Measurements from ENCODE around the gene STPG2. TPM values are rescaled to one million over a fixed set of nuclear protein-coding genes. Genes with fewer than 3 reads are reported as not detected.

Gene STPG2
- polyA plus RNA-seq, 4 donors, result 0.43 to 0.93 (median 0.58) TPM

DNA sequence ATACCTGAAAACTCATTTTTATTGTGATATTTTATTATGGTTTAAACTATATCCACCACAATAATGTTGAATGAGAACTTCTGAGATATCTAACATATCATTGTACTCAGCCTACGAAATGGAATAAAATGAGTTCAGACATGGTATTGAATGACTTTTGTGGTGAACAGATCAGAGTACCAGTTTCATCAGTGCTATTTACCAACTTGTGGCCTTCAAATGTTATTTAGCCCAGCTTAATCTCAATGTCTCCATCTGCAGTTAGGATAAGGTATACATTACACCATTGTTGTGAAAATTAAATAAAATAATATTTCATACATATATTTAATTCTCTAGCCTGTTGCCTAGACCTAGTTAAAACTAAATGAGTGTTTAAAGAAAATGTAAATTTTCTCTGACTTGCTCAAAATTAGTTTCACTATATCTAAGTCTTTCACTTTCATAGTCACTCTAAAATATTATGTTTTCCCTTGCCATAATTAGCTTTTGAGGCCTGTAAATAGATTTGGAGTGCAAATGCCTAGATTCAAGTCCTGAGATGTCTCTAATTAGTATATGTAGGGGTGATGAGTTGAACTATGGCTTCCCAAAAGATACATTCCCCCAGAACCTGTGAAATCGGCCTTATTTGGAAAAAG lies 594.2 kb downstream of the STPG2 start:
- no peak for DNase-seq (ENCODE audit: low read depth in 4 of 4, low spot score in 3 of 4)

DNA sequence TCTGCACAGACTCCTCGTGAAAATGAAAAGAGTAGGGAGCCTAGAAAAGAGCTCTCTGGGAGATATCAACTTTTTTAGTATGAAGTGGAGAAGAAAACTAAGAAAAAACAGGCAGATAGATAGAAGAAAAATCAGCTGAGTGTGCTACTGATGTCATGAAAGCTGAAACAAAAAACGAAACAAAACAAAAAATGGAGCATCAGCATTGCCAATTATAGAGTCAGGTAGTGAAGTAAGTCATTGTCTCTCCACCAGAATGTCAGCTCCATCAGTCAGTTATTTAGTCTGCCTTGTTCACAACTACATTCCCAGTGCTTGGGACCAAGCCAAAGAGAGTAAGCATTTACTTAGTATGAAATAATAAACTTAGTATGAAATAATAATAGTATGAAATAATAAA lies 595.1 kb downstream of the STPG2 start:
- DNase-seq (ENCODE audit: low read depth in 4 of 4, low spot score in 3 of 4), result no peak

DNA sequence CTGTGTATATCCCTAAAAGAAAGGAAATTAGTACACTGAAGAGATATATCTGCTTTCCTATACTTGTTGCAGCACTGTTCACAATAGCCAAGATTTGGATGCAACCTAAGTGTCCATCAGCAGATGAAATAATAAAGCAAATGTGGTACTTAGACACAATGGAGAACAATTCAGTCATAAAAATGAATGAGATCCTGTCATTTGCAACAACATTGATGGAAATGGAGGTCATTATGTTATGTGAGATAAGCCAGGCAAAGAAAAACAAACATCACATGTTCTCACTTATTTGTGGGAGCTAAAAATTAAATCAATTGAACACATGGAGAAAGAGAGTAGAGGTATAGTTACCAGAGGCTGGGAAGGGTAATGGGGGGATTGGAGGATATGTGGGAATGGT lies 611.9 kb downstream of the STPG2 start:
- DNase-seq (ENCODE audit: low read depth in 4 of 4, low spot score in 3 of 4), result no peak

DNA sequence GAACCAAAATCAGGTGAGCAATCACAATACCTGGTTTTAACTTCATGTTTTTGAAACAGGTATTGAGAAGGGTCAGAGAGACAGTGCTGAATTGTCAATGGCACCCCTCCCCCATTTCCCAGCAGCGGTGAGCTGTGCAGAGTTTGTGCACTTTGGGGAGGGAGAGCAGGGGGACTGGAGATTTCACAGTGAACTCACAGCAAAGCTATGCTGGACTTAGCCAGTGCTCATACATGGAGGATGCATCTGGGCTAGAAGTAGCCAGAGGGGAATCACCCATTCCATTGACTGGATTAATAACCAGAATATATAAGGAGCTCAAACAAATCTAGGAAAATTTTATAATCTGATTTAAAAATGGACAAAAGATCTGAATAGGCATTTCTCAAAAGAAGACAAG lies 612.6 kb downstream of the STPG2 start:
- no peak for DNase-seq (ENCODE audit: low read depth in 4 of 4, low spot score in 3 of 4)

DNA sequence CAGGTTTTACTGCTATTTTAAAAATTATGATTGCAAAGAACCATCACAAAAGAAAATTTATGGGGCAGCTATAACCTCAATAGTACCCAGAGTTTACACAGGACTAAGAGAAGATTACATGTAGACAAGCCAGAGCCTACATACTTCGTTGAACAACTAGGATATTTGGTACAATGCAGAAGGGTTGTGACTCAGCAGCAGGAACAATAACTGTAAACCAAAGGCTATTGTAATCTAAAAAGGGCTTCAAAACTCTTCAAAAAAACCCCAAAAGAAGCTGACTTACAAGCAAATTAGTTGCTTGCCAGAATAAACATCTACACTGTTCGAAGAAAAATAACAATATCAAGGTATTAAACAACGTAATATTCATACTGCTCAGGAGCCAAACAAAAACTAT lies 618.0 kb downstream of the STPG2 start:
- no peak for DNase-seq (ENCODE audit: low read depth in 4 of 4, low spot score in 3 of 4)

DNA sequence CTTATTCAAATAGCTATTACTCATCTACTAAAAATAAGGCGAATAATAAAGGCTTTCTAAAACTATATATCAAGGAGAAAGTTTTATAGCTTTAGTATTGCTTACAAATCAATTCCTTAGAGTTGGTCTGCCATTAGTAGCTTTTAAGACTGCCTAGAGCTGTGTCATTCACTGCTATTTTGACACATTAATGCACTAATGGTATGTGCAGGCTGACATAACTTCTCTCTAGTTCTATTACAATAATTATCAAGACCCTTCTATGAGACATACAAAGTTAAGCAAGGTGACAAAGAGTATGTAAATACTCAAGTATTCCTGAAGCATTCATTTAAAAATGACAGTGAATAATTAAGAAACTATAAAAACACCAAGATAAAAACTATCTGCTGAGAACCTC lies 625.3 kb downstream of the STPG2 start:
- no peak for DNase-seq (ENCODE audit: low read depth in 4 of 4, low spot score in 3 of 4)

DNA sequence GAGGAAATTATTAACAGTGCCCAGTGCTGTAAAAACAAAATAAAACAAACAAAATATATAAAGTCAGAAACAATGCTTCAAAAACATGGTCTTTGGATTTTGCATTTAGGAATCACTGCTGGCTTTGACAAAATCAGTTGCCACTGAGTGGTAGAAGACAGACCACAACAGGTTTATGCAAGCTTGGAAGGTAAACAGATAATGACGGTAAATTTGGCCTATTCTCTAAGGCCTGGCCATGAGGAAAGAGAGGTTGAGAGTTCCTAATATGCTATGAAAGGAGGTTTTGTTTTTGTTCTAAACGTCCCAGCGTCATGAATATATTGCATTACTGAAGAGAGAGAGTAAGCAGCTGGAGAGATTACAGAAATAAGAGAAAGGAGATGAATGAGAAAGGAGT lies 629.4 kb downstream of the STPG2 start:
- no peak for DNase-seq (ENCODE audit: low read depth in 4 of 4, low spot score in 3 of 4)

Other genes starting within 250 kb of the STPG2 start
- 10 to 100 TPM; 32.8 to 39.9 (median 35.5) TPM for gene RAP1GDS1, start 117.9 kb upstream of the STPG2 start, polyA plus RNA-seq (ENCODE audit: insufficient read length in 4 of 4)